SK-N-SH (cell line): ENCODE results near the gene TMEM143. TPM values are rescaled to one million over a fixed set of nuclear protein-coding genes. Genes with fewer than 3 reads are reported as not detected.

Experiments used
- CTCF ChIA-PET: fragments of 300-600, 350-600 bp; formaldehyde crosslinking; extraction: SDS; loops from one replicate; lab custom pipeline; 2021; lab: Yijun Ruan, JAX
- POLR2A ChIA-PET: fragments of 350-600 bp; sonication (Branson Sonifier 250); formaldehyde crosslinking; extraction: SDS; loops from one replicate; lab custom pipeline; 2020; ENCODE audit warnings: antibody characterized with exemption, inconsistent platforms; lab: Yijun Ruan, JAX
- DNase-seq: peaks from one replicate; pipeline ENCODE4 v3.0.0; 2012
- H2AFZ ChIP-seq: fragments of 200-600 bp; sonication (generic); 2 replicates; pipeline ENCODE4 v1.8.1; 2016; ENCODE audit warnings: antibody characterized with exemption, mild to moderate bottlenecking, low read depth
- H3F3A ChIP-seq: fragments of 200-600 bp; sonication (generic); replicated peaks from 2 replicates; pipeline ENCODE3; 2016; ENCODE audit warnings: antibody characterized with exemption, mild to moderate bottlenecking; ENCODE audit not compliant: insufficient read depth
- H3K27ac ChIP-seq, 2 experiments: fragments of 200-500 bp in 1 of 2; fragments of 200-600 bp in 1 of 2; sonication (Bioruptor generic) in 1 of 2; sonication (generic), shearing (Covaris generic) in 1 of 2; 2 replicates each; pipeline versions ENCODE4 v1.5.1 to v1.6.1; 2014 to 2016; ENCODE audit warnings: low read depth in 2 of 2, inconsistent platforms in 1 of 2, low read length in 1 of 2, mild to moderate bottlenecking in 1 of 2, mixed read lengths in 1 of 2
- H3K27me3 ChIP-seq: fragments of 200-600 bp; sonication (generic), shearing (Covaris generic); 2 replicates; pipeline ENCODE4 v1.6.1; 2016; ENCODE audit warnings: mixed run types; ENCODE audit not compliant: insufficient read depth
- H3K36me3 ChIP-seq, 2 experiments: fragments of 200-500 bp in 1 of 2; fragments of 200-600 bp in 1 of 2; sonication (Bioruptor generic) in 1 of 2; sonication (generic) in 1 of 2; replicated peaks in 1 of 2; 2 replicates each; pipeline versions ENCODE3 to v1.5.1; 2014 to 2016; ENCODE audit warnings: low read length in 1 of 2, mild to moderate bottlenecking in 1 of 2; ENCODE audit not compliant: insufficient read depth in 2 of 2, control insufficient read depth in 1 of 2
- H3K4me1 ChIP-seq, 2 experiments: fragments of 200-500 bp in 1 of 2; fragments of 200-600 bp in 1 of 2; sonication (Bioruptor generic) in 1 of 2; sonication (generic), shearing (Covaris generic) in 1 of 2; 2 replicates each; pipeline versions ENCODE4 v1.5.1 to v1.6.1; 2014 to 2016; ENCODE audit warnings: low read depth in 1 of 2, low read length in 1 of 2, mixed run types in 1 of 2; ENCODE audit not compliant: insufficient read depth in 2 of 2, control insufficient read depth in 1 of 2
- H3K4me2 ChIP-seq: fragments of 200-600 bp; sonication (generic), shearing (Covaris generic); 2 replicates; pipeline ENCODE4 v1.6.1; 2017; ENCODE audit warnings: mixed run types
- H3K4me3 ChIP-seq, 2 experiments: fragments of 200-500 bp in 1 of 2; fragments of 200-600 bp in 1 of 2; sonication (Bioruptor generic) in 1 of 2; sonication (generic), shearing (Covaris generic) in 1 of 2; 2 replicates each; pipeline versions ENCODE4 v1.5.1 to v1.8.1; 2014 to 2016; ENCODE audit warnings: low read depth in 2 of 2, inconsistent platforms in 1 of 2, low read length in 1 of 2, mild to moderate bottlenecking in 1 of 2, mixed read lengths in 1 of 2, moderate library complexity in 1 of 2
- H3K79me2 ChIP-seq: fragments of 200-600 bp; sonication (generic); 2 replicates; pipeline ENCODE4 v1.8.1; 2017; ENCODE audit warnings: mild to moderate bottlenecking; ENCODE audit not compliant: insufficient read depth
- H3K9ac ChIP-seq: fragments of 200-600 bp; sonication (generic); 2 replicates; pipeline ENCODE4 v1.6.1; 2017; ENCODE audit warnings: mixed run types
- H3K9me2 ChIP-seq: fragments of 200-600 bp; sonication (generic); 2 replicates; pipeline ENCODE4 v1.6.1; 2017; ENCODE audit warnings: mixed run types
- H3K9me3 ChIP-seq: fragments of 200-600 bp; sonication (generic); 2 replicates; pipeline ENCODE4 v1.6.1; 2017; ENCODE audit warnings: mixed run types, mild to moderate bottlenecking, moderate library complexity
- H4K20me1 ChIP-seq: fragments of 200-600 bp; sonication (generic); 2 replicates; pipeline ENCODE4 v1.6.1; 2017; ENCODE audit warnings: mild to moderate bottlenecking, mixed run types; ENCODE audit not compliant: insufficient read depth
- CTCF ChIP-seq: fragments of 200-600 bp; sonication (generic); IDR thresholded peaks from 2 replicates; pipeline ENCODE4 v1.6.1; 2017; ENCODE audit warnings: antibody characterized with exemption, mild to moderate bottlenecking, moderate library complexity
- EP300 ChIP-seq, 2 experiments: IDR thresholded peaks; 2 replicates each; pipeline versions ENCODE4 v1.4.0 to v1.6.1; 2012; ENCODE audit warnings: borderline replicate concordance in 1 of 2, low read depth in 1 of 2, low read length in 1 of 2
- EZH2phosphoT487 ChIP-seq: fragments of 200-600 bp; sonication (generic); IDR thresholded peaks from 2 replicates; pipeline ENCODE4 v1.6.1; 2017; ENCODE audit warnings: low read depth, mixed run types, mild to moderate bottlenecking, antibody characterized with exemption, moderate library complexity, borderline replicate concordance
- FOXM1 ChIP-seq: IDR thresholded peaks from 2 replicates; pipeline ENCODE4 v1.4.0; 2012; ENCODE audit warnings: low read depth, mild to moderate bottlenecking
- GATA2 ChIP-seq: sonication (generic); formaldehyde crosslinking; IDR thresholded peaks from 2 replicates; pipeline ENCODE4 v1.5.0; 2020; ENCODE audit warnings: mild to moderate bottlenecking, missing genetic modification reagents
- JUND ChIP-seq: IDR thresholded peaks from 2 replicates; pipeline ENCODE4 v1.4.0; 2012
- MEF2A ChIP-seq: IDR thresholded peaks from 2 replicates; pipeline ENCODE4 v1.4.0; 2012; ENCODE audit warnings: low read depth, borderline replicate concordance
- MXI1 ChIP-seq: IDR thresholded peaks from 2 replicates; pipeline ENCODE4 v1.6.1; 2012; ENCODE audit warnings: mild to moderate bottlenecking, low read depth, low read length, improper control_type of control experiment
- NFIC ChIP-seq: IDR thresholded peaks from 2 replicates; pipeline ENCODE4 v1.4.0; 2012; ENCODE audit warnings: borderline replicate concordance
- NRF1 ChIP-seq: IDR thresholded peaks from 2 replicates; pipeline ENCODE4 v1.6.1; 2012; ENCODE audit warnings: low read depth, mild to moderate bottlenecking, low read length
- RCOR1 ChIP-seq: fragments of 150-350 bp; IDR thresholded peaks from 2 replicates; pipeline ENCODE4 v1.6.1; 2017; ENCODE audit warnings: antibody characterized with exemption, low read length
- RFX5 ChIP-seq: IDR thresholded peaks from 2 replicates; pipeline ENCODE4 v1.6.1; 2012; ENCODE audit warnings: mild to moderate bottlenecking, improper control_type of control experiment, low read length
- RXRA ChIP-seq: IDR thresholded peaks from 2 replicates; pipeline ENCODE4 v1.4.0; 2012; ENCODE audit warnings: low read depth, mild to moderate bottlenecking, borderline replicate concordance
- SIN3A ChIP-seq: IDR thresholded peaks from 2 replicates; pipeline ENCODE4 v1.6.1; 2012; ENCODE audit warnings: low read depth, mild to moderate bottlenecking, low read length, moderate library complexity, borderline replicate concordance
- TAF1 ChIP-seq: IDR thresholded peaks from 2 replicates; pipeline ENCODE4 v1.6.1; 2012; ENCODE audit warnings: low read depth, mild to moderate bottlenecking, low read length, moderate library complexity, borderline replicate concordance
- YY1 ChIP-seq: IDR thresholded peaks from 2 replicates; pipeline ENCODE4 v1.4.0; 2012; ENCODE audit warnings: low read depth, mild to moderate bottlenecking
- WGBS: methylation state at CpG from one replicate; pipeline ENCODE4 v1.1.6; 2017; ENCODE audit warnings: low lambda C conversion rate; 5-methylcytosine and 5-hydroxymethylcytosine counted together
- polyA plus RNA-seq, 3 experiments: library from polyadenylated mRNA; depleted of rRNA; stranded (reverse); fragments of >200 nt; gene quantifications; 2 replicates each; pipeline ENCODE4 v1.2.3, GENCODE V29; 2012
- TF ChIP-seq, protein P1 (sequence below): IDR thresholded peaks from 2 replicates; pipeline ENCODE4 v1.6.1; 2012; ENCODE audit warnings: mild to moderate bottlenecking, low read depth, low read length, moderate library complexity
- TF ChIP-seq, protein P2 (sequence below): IDR thresholded peaks from 2 replicates; pipeline ENCODE4 v1.4.0; 2012; ENCODE audit warnings: low read depth, borderline replicate concordance
- TF ChIP-seq, protein P3 (sequence below): IDR thresholded peaks from 2 replicates; pipeline ENCODE4 v1.4.0; 2012; ENCODE audit warnings: low read depth

The TMEM143 gene
- polyA plus RNA-seq, 1 of the 3 experiments (the other 2 are of a cell fraction) = 21.9 TPM

- Histone ChIP-seq H3K27ac (no peak overlapping the region), H3K4me2 (no peak overlapping the region), H3K9ac (no peak overlapping the region), H3K9me3 (no peaks in the 10 kb centered on the region), H3K36me3 (peaks cover 36 to 59% of the 10 kb centered on the region in 2 experiments), H3K4me3 (no peak overlapping the region), H4K20me1 (no peaks in the 10 kb centered on the region), H3K79me2 (peaks cover 54% of the 10 kb centered on the region), H2AFZ (no peak overlapping the region), H3K4me1 (peaks cover 0 to 6% of the 10 kb centered on the region in 2 experiments; a peak in 1 of 4 replicates), H3K27me3 (no peaks in the 10 kb centered on the region), H3F3A (peaks cover 8% of the 10 kb centered on the region), H3K9me2 (no peaks in the 10 kb centered on the region)
- ChIA-PET POLR2A (no interaction called here), CTCF (interaction anchor here (0.6 kb wide), 1 partner anchor 891 kb away, joined by 4 read pairs; no protein-coding TSS in a partner anchor)
- 96% methylated on average over 3 of the region's 3 CpGs for WGBS
- no peak for TF ChIP-seq FOXM1
- no peak for TF ChIP-seq RFX5
- TF ChIP-seq NFIC = no peak
- TF ChIP-seq TAF1 = no peak
- TF ChIP-seq CTCF = no peak
- TF ChIP-seq, protein P1, sequence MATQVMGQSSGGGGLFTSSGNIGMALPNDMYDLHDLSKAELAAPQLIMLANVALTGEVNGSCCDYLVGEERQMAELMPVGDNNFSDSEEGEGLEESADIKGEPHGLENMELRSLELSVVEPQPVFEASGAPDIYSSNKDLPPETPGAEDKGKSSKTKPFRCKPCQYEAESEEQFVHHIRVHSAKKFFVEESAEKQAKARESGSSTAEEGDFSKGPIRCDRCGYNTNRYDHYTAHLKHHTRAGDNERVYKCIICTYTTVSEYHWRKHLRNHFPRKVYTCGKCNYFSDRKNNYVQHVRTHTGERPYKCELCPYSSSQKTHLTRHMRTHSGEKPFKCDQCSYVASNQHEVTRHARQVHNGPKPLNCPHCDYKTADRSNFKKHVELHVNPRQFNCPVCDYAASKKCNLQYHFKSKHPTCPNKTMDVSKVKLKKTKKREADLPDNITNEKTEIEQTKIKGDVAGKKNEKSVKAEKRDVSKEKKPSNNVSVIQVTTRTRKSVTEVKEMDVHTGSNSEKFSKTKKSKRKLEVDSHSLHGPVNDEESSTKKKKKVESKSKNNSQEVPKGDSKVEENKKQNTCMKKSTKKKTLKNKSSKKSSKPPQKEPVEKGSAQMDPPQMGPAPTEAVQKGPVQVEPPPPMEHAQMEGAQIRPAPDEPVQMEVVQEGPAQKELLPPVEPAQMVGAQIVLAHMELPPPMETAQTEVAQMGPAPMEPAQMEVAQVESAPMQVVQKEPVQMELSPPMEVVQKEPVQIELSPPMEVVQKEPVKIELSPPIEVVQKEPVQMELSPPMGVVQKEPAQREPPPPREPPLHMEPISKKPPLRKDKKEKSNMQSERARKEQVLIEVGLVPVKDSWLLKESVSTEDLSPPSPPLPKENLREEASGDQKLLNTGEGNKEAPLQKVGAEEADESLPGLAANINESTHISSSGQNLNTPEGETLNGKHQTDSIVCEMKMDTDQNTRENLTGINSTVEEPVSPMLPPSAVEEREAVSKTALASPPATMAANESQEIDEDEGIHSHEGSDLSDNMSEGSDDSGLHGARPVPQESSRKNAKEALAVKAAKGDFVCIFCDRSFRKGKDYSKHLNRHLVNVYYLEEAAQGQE = no peak
- no peak for DNase-seq
Observed at GRCh38 chr19:48386981-48387380, 23.2 kb upstream of the TMEM143 start.

- DNase-seq = no peak
- Histone ChIP-seq H3K4me2 (no peak overlapping the region), H3K4me3 (no peak overlapping the region), H3K9me2 (no peaks in the 10 kb centered on the region), H4K20me1 (no peaks in the 10 kb centered on the region), H3K9ac (no peak overlapping the region), H3K4me1 (peaks cover 0 to 2% of the 10 kb centered on the region in 2 experiments; a peak in 1 of 4 replicates), H2AFZ (no peak overlapping the region), H3K27ac (no peak overlapping the region), H3F3A (peaks cover 8% of the 10 kb centered on the region), H3K79me2 (peaks cover 46% of the 10 kb centered on the region), H3K9me3 (no peaks in the 10 kb centered on the region), H3K27me3 (no peaks in the 10 kb centered on the region), H3K36me3 (peaks cover 40 to 69% of the 10 kb centered on the region in 2 experiments)
- TF ChIP-seq EZH2phosphoT487 (no peak), GATA2 (no peak), NRF1 (no peak), JUND (no peak), MXI1 (no peak), NFIC (no peak), EP300 (IDR thresholded peaks at IDR 0.05; ENCODE audit: borderline replicate concordance in 1 of 2, low read depth in 1 of 2, low read length in 1 of 2) (no peak), RFX5 (no peak), RXRA (no peak), RCOR1 (no peak), SIN3A (no peak), YY1 (no peak), MEF2A (no peak)
- TF ChIP-seq, protein P2, sequence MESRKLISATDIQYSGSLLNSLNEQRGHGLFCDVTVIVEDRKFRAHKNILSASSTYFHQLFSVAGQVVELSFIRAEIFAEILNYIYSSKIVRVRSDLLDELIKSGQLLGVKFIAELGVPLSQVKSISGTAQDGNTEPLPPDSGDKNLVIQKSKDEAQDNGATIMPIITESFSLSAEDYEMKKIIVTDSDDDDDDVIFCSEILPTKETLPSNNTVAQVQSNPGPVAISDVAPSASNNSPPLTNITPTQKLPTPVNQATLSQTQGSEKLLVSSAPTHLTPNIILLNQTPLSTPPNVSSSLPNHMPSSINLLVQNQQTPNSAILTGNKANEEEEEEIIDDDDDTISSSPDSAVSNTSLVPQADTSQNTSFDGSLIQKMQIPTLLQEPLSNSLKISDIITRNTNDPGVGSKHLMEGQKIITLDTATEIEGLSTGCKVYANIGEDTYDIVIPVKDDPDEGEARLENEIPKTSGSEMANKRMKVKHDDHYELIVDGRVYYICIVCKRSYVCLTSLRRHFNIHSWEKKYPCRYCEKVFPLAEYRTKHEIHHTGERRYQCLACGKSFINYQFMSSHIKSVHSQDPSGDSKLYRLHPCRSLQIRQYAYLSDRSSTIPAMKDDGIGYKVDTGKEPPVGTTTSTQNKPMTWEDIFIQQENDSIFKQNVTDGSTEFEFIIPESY = no peak
- TF ChIP-seq, protein P3, sequence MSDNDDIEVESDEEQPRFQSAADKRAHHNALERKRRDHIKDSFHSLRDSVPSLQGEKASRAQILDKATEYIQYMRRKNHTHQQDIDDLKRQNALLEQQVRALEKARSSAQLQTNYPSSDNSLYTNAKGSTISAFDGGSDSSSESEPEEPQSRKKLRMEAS = no peak
- 88% methylated on average over 7 of the region's 7 CpGs for WGBS
- CTCF ChIA-PET = interaction anchor here (0.8 kb wide), 1 partner anchor 8 kb away, joined by 4 read pairs; the partner anchor contains the start of gene GRIN2D
- POLR2A ChIA-PET = no interaction called here
Observed at GRCh38 chr19:48385461-48386087, 21.8 kb upstream of the TMEM143 start.
